ENCODE measurements around the gene SLC19A2. TPM values are rescaled to one million over a fixed set of nuclear protein-coding genes. Genes with fewer than 3 reads are reported as not detected.

SLC19A2 gene
- total and polyA plus RNA-seq, 2 of the 13 experiments (the other 11 are each of a cell fraction or from before 2014, with no cell fraction given), result 30.4 to 56.0 TPM

DNA sequence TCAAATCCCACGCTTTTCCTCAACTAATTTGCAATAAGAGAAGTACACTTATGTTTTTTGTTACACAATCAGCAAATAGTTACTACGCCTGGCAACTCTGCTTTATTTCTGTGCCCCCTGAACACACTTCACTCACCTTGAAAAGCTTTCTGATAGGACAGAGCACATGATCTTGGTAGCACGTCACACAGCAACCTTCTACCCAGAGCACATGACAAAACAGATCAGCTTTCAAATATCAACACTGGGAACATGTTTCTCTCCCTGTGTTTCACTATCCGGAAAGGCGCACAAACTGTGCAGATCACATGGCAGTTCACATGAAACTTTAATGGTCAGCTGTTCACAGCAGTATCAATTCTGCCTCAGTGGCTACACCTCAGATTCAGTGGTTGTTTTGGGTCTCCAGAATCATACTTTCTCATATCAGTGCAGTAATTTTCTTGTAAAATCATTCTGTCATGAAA is 2.2 kb downstream of the SLC19A2 start (continued):
- TF ChIP-seq ELF1 (CRISPR knock-in tag; IDR thresholded peaks at IDR 0.05), result 0 out of 2 replicates have a peak, but pooled peaks have one; percentile 24
- TF ChIP-seq, protein P1, sequence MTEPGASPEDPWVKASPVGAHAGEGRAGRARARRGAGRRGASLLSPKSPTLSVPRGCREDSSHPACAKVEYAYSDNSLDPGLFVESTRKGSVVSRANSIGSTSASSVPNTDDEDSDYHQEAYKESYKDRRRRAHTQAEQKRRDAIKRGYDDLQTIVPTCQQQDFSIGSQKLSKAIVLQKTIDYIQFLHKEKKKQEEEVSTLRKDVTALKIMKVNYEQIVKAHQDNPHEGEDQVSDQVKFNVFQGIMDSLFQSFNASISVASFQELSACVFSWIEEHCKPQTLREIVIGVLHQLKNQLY (CRISPR knock-in tag; IDR thresholded peaks at IDR 0.05), result no peak
- TF ChIP-seq, protein P2, sequence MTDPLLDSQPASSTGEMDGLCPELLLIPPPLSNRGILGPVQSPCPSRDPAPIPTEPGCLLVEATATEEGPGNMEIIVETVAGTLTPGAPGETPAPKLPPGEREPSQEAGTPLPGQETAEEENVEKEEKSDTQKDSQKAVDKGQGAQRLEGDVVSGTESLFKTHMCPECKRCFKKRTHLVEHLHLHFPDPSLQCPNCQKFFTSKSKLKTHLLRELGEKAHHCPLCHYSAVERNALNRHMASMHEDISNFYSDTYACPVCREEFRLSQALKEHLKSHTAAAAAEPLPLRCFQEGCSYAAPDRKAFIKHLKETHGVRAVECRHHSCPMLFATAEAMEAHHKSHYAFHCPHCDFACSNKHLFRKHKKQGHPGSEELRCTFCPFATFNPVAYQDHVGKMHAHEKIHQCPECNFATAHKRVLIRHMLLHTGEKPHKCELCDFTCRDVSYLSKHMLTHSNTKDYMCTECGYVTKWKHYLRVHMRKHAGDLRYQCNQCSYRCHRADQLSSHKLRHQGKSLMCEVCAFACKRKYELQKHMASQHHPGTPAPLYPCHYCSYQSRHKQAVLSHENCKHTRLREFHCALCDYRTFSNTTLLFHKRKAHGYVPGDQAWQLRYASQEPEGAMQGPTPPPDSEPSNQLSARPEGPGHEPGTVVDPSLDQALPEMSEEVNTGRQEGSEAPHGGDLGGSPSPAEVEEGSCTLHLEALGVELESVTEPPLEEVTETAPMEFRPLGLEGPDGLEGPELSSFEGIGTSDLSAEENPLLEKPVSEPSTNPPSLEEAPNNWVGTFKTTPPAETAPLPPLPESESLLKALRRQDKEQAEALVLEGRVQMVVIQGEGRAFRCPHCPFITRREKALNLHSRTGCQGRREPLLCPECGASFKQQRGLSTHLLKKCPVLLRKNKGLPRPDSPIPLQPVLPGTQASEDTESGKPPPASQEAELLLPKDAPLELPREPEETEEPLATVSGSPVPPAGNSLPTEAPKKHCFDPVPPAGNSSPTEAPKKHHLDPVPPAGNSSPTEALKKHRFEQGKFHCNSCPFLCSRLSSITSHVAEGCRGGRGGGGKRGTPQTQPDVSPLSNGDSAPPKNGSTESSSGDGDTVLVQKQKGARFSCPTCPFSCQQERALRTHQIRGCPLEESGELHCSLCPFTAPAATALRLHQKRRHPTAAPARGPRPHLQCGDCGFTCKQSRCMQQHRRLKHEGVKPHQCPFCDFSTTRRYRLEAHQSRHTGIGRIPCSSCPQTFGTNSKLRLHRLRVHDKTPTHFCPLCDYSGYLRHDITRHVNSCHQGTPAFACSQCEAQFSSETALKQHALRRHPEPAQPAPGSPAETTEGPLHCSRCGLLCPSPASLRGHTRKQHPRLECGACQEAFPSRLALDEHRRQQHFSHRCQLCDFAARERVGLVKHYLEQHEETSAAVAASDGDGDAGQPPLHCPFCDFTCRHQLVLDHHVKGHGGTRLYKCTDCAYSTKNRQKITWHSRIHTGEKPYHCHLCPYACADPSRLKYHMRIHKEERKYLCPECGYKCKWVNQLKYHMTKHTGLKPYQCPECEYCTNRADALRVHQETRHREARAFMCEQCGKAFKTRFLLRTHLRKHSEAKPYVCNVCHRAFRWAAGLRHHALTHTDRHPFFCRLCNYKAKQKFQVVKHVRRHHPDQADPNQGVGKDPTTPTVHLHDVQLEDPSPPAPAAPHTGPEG (CRISPR knock-in tag; IDR thresholded peaks at IDR 0.05), result no peak
- TF ChIP-seq RORA (CRISPR knock-in tag; IDR thresholded peaks at IDR 0.05), result no peak
- TF ChIP-seq, protein P3, sequence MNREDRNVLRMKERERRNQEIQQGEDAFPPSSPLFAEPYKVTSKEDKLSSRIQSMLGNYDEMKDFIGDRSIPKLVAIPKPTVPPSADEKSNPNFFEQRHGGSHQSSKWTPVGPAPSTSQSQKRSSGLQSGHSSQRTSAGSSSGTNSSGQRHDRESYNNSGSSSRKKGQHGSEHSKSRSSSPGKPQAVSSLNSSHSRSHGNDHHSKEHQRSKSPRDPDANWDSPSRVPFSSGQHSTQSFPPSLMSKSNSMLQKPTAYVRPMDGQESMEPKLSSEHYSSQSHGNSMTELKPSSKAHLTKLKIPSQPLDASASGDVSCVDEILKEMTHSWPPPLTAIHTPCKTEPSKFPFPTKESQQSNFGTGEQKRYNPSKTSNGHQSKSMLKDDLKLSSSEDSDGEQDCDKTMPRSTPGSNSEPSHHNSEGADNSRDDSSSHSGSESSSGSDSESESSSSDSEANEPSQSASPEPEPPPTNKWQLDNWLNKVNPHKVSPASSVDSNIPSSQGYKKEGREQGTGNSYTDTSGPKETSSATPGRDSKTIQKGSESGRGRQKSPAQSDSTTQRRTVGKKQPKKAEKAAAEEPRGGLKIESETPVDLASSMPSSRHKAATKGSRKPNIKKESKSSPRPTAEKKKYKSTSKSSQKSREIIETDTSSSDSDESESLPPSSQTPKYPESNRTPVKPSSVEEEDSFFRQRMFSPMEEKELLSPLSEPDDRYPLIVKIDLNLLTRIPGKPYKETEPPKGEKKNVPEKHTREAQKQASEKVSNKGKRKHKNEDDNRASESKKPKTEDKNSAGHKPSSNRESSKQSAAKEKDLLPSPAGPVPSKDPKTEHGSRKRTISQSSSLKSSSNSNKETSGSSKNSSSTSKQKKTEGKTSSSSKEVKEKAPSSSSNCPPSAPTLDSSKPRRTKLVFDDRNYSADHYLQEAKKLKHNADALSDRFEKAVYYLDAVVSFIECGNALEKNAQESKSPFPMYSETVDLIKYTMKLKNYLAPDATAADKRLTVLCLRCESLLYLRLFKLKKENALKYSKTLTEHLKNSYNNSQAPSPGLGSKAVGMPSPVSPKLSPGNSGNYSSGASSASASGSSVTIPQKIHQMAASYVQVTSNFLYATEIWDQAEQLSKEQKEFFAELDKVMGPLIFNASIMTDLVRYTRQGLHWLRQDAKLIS (CRISPR knock-in tag; IDR thresholded peaks at IDR 0.05), result no peak
- 0 out of 2 replicates have a peak, but pooled peaks have one; percentile 64 for TF ChIP-seq SIN3A (IDR thresholded peaks at IDR 0.05; ENCODE audit: borderline replicate concordance, low read depth, low read length)
- no peak for TF ChIP-seq ATF7 (IDR thresholded peaks at IDR 0.05)
- no peak for TF ChIP-seq ATF7 (CRISPR knock-in tag; IDR thresholded peaks at IDR 0.05)
- TF ChIP-seq ZNF430 (CRISPR knock-in tag; IDR thresholded peaks at IDR 0.05), result 0 out of 2 replicates have a peak, but pooled peaks have one; percentile 33
- TF ChIP-seq NFRKB (IDR thresholded peaks at IDR 0.05), result no peak
- no peak for TF ChIP-seq CBX2 (IDR thresholded peaks at IDR 0.05; ENCODE audit: low read depth, low read length)
- no peak for TF ChIP-seq CBX2 (CRISPR knock-in tag; IDR thresholded peaks at IDR 0.05; ENCODE audit: low read depth)
- TF ChIP-seq, protein P4, sequence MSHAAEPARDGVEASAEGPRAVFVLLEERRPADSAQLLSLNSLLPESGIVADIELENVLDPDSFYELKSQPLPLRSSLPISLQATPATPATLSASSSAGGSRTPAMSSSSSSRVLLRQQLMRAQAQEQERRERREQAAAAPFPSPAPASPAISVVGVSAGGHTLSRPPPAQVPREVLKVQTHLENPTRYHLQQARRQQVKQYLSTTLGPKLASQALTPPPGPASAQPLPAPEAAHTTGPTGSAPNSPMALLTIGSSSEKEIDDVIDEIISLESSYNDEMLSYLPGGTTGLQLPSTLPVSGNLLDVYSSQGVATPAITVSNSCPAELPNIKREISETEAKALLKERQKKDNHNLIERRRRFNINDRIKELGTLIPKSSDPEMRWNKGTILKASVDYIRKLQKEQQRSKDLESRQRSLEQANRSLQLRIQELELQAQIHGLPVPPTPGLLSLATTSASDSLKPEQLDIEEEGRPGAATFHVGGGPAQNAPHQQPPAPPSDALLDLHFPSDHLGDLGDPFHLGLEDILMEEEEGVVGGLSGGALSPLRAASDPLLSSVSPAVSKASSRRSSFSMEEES (CRISPR knock-in tag; IDR thresholded peaks at IDR 0.05), result peak; percentile 87
- no peak; the same call in 1 of the 2 replicates for TF ChIP-seq THAP11 (CRISPR knock-in tag; IDR thresholded peaks at IDR 0.05)
- TF ChIP-seq, protein P5, sequence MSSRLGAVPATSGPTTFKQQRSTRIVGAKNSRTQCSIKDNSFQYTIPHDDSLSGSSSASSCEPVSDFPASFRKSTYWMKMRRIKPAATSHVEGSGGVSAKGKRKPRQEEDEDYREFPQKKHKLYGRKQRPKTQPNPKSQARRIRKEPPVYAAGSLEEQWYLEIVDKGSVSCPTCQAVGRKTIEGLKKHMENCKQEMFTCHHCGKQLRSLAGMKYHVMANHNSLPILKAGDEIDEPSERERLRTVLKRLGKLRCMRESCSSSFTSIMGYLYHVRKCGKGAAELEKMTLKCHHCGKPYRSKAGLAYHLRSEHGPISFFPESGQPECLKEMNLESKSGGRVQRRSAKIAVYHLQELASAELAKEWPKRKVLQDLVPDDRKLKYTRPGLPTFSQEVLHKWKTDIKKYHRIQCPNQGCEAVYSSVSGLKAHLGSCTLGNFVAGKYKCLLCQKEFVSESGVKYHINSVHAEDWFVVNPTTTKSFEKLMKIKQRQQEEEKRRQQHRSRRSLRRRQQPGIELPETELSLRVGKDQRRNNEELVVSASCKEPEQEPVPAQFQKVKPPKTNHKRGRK (CRISPR knock-in tag; IDR thresholded peaks at IDR 0.05), result no peak
- TF ChIP-seq SAP130 (CRISPR knock-in tag; IDR thresholded peaks at IDR 0.05; ENCODE audit: low read depth), result peak; percentile 94
- no peak for TF ChIP-seq ZNF629 (CRISPR knock-in tag; conservative IDR thresholded peaks at IDR 0.05)
- no peak for TF ChIP-seq TMF1 (CRISPR knock-in tag; IDR thresholded peaks at IDR 0.05; ENCODE audit: low read depth)
- TF ChIP-seq KAT2B (IDR thresholded peaks at IDR 0.05; ENCODE audit: borderline replicate concordance, low read depth, low read length), result no peak

Measured in HepG2 (cell line).